HG02943 (cell line): ENCODE results near the gene TNS2.

Experiments used
- ATAC-seq: cut with Tn5 transposase; IDR thresholded peaks from one replicate; pipeline ENCODE4 v1.9.1; 2021; ENCODE audit warnings: mild to moderate bottlenecking, low read depth, moderate library complexity; ENCODE audit not compliant: unreplicated experiment

The TNS2 gene

DNA sequence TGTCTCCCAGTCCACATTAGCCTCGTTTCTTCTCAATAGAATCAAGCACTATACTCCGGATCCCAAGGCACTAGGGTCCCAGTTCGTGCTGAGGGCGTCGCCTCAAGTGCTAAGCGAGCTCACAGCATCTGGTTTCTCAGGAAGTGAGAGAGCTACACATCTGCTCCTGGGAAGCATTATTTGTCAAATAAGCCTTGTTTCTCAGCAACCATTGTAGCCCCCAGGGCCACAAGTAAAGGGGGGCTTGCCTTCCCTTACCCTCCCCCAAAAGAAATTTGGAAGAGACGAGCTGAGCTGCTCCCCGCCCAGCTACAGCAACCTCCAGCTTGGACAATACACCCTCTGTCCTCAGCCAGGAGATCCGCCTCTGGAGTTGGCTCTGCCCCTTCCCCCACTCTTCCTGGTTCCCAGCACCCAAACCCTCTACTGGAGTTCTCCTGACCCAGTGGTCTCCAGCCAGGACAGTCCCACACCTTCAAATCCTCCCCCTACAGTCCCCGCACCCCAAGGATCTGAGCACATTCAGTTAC, 5.7 kb upstream of the TNS2 start:
- ATAC-seq, result no peak

DNA sequence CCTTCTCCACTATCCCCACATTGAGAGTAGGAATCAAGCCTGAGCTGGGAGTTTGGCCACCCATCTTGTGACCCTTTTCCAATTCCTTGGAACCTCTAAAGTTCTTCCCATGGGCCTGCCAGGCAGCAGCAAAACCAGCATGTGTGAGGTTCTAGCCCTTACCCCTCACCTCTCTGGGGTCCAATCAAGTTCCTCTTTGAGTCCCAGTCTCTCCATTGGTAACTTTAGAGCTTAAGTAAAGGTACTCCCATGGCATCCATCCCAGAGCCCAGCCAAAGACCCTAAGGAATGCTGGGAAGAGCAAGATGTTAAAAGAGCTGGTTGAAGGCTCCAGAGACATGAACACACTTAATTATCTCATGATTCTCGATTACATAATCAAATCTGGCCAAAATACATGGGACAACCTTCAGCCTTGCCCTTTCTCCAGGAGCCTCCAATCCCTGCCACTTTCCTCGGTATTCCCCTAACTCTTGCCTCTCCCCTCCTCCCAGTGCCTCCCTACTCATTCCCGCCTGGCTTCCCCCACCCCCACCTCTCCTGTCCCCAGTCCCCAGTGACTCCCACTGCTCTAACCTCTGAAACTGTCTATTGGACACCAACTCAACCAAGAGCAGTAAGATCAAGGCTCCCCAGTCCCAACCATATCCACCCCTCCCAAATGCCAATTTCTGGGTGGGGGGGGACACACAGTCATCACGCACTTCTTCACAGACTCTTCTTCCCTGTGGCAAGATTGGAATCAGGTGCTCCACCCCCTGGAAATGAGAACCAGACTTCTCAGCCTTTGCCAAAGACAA, 4.8 kb upstream of the TNS2 start:
- ATAC-seq, result no peak

DNA sequence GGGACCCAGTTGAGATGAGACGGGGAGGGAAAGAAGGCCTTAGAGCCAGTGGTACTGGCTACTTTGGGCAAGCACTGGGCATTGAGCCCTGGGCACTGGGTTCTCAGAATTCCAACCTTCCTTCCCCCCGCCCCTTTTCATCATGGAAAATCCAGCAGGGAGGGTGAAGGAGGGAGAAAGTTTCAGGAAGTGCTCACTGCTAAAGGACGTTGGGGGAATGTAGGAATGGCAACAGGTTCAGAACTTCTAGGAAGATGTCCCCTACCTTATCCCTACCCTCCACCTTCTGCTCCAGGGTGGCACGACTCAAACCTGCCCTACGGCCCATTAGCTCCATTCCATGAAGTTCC, 4.2 kb upstream of the TNS2 start:
- no peak for ATAC-seq

DNA sequence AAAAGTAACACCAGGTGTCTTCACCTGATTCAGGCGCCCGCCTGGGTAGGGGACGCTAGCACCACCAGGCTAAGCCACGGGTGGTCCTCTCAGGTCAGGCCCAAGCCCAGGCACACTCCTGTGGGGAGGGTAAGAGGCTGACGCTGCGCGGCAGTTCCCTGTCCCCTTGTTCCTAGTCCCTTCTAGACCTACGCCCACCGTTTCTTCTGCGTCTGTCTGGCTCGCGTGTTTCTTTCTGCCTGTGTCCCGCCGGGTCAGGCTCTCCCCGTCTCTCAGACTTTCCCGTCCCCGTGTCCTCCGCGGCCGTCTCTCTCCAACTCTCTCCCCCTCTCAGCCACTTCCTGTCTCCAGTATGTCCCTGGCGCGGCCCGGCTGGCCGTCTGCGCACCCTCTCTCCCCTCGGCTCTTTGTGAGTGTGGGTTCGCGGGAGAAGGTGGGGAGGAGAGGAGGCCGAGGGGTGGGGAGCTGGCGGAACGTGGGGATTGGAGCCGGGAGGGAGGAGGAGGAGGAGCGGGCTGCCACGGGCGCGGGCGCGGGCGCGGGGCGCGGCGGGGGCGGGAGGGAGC, 3.1 kb upstream of the TNS2 start:
- ATAC-seq, result peak; percentile 20

DNA sequence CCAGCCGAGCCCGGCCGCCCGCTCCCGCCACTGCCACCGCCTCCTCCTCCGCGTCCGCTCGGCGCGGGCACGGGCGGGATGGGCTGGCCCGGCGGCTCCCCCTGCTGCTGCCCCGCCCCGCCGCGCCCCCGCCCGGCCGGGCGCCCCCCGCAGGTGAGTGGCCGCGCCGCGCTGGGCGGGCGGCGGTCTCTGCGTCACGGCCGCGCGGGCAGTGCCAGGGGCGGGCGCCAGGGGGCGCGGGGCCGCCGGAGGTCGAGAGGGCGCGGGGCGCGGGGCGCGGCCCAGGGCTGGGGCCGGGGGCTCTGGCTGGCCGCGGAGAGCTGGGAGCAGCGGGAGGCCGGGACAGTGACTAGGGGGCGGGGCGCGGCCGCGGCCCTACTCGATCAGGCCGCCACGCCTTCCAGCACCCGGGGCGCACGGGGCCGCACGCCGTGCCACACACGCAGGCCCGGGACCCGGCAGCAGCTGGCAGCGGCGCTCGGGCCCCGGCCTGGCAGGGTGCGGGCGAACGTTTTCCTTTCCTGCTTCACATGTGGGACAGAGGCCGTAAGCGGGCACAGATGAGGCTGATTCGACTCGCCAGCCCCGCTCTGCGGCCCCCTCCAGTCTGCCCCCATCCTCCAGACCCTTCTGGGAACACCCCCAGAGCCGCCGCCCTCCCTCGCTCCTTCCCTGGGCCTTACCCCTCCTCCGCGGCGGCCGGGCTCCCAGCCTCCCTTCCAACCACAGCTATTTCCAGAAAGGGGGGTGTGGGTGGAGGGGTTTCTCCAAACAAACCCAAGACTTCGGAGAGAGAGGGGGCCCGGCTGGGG, 2.4 kb upstream of the TNS2 start:
- peak; percentile 62 for ATAC-seq

DNA sequence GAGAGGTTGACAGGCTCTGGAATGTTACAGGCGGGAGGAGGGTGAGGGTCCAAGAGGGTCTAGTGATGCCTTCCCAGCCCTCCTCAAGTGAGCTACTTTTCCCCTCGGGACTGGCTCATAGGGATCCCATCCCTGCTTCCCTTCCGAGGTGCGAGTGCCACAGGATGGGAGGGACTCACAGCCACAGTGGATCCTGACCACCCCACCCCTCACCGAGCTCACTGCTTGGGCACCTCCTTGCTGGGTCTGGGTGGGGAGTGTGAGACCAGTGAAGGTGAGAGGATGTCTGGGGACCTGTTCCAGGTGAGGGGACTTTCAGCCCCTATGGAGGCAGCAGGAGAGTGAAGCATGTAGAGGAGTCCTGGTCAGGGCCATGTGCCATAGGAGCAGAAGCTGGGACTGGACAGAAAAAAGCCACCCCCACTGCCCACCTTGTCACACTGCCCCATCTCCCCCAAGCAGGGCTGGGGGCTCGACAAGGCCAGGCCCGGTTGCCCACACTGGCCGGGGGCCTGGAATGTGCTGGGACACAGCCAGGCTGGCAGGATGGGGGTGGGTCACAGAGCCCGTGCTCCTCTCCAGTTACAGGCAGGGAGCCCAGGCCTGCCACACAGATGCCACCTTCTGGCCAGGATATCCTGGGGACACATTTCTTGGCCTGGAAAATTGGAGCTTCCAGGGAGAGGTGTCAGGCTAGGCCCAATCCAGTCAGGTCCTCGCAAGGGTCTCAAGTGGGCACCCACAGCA, 1.7 kb upstream of the TNS2 start:
- no peak for ATAC-seq

DNA sequence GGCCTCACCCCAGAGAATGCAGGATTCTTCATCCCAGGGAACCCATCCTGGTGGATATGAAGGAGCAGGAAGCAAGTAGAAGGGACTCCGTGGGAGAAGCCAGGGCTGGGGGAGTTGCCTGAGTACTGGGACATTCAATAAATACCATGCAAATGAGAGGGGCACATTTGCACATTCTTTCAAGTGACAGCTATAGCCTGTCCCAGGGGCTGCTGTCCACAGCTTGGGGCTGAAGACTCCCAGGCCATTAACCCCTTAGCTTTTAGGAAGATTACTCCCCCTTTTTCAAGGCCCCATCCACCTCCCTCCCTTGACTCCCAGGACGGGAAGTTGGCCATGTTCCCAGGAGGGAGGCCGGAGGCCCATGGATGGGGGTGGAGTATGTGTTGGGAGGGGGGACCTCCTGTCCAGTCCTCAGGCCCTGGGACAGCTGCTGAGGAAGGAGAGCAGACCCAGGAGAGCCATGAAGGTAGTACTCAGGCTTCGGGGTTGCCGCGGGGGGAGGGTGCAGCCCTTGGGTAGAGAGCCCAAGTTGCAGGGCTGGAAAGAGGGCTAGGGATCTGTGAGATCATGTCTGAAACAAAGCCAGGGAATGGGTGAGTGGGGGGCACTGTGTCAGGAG, 974 bp upstream of the TNS2 start:
- no peak for ATAC-seq

DNA sequence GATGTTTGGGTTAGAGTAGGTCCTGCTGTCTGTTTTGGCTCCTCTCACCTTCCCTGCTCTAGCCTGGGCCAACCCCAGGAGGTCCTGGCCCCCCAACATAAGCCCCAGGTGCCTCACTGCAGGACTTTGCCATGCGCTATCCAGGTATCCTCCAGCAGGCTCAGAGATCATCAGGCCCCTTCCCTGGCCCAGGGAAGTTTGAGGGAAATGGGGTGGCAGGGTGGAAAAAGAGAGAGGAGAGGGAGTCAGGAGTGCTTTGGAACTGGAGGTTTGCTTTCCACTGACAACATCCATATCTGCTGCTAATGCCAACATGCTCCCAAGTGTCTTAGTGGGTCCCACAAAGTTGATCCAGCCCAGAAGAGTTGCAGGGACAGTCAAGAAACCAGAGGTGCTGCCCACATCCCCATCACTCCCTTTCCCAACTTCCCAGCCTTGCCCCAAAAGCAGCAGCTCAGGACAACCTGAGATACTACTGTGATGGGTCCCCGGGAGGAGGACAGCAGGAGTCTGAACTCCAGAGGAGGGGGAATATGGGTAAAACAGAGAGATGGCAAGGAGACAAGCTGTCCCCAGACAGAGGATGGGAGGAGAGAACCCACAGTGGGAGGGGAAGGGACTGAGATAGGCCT, 677 bp downstream of the TNS2 start:
- no peak for ATAC-seq

DNA sequence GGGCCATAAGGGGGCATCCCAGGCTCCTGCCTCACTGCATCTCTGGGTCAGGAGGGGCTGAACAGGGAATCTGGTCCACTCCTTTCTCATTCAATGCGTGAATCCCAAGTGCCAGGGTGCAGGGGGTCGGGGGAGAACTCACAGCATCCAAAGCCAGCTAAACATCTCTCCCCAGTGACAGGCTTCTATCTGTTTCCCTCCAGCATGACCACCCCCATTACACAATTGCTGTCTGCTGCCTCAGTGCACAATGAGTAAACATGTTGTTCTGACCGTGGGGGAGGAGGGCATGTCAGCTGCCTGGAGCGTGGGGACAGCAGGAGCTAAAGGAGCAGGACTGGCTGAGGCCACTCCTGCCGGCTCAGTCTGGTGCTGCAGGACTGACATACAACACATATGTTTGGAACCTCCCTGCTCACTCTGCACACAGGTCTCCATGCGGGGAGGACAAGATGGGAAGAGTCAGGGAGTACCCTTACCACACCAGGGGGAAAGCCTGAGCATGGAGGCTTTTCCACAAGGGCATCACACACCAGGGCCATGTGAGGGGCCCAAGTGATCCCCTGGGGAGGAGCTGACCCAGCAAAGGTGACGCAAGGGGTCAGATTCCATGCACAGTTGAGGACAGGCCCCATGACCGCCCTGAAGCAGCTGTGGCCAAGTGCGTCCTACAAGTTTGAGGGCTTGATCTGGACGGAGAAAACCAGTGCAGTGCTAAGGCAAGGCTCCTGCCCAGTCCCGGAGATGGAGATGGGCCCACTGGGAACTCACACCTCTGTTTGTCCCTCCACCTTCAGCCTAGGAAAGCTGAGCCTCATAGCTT, 1.4 kb downstream of the TNS2 start:
- no peak for ATAC-seq

DNA sequence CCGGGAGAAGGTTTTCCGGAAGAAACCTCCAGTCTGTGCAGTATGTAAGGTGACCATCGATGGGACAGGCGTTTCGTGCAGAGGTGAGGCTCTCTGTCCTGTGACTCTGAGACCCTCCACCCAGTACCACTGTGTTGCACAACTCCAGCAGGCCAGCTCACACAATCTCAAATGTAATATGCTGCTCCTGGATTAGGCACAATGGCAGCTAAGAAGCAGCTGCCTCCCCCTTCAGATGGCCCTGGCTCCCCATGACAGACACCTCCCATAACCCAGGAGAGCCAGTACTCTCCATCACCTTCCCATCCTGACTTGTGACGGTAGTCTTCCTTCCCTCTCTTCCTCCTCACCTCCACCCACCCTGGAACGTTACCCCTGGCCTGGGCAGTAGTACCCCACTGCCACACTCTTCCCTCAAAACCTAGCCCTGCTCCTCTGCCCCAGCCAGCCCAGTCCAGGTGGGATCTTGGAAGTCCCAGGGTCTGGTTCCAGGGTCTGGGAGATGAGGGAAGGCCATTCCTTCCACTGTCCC, 2.1 kb downstream of the TNS2 start:
- ATAC-seq, result no peak

DNA sequence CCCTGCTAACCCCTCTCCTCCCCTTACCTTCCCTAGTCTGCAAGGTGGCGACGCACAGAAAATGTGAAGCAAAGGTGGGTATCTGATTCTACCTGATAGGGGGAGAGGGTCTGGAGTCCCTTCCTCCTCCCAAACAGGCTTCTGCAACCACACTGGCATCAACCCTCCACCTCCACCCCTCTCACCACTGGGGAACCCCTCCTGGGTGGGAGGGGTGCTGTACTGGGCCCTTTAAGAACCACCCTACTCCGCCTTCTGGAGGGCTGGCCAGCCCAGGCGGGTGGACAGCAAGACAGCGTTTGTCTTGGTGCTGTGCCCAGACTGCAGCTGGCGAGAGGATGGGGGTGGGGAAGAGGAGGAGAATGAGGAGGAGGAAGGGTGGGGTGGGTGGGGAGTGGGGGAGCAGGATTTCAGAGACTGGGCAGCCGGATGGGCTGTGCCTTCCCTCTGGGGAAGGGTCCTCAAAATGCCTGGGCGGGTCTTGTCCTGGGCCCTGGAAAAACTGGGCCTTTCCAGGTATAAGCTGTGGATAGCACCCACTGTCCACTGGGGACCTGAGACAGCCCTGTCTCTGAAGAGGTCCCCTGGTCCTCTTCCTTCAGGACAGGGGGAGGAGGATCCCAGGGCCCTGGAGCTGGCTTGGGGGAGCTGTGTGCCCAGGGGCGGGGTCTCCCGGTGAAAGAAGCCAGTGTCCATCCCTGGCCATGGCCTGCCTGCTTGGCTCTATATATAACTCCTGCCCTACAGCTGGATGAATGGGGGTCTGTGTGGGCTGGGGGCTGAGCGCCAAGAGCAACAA, 2.8 kb downstream of the TNS2 start:
- ATAC-seq, result no peak

DNA sequence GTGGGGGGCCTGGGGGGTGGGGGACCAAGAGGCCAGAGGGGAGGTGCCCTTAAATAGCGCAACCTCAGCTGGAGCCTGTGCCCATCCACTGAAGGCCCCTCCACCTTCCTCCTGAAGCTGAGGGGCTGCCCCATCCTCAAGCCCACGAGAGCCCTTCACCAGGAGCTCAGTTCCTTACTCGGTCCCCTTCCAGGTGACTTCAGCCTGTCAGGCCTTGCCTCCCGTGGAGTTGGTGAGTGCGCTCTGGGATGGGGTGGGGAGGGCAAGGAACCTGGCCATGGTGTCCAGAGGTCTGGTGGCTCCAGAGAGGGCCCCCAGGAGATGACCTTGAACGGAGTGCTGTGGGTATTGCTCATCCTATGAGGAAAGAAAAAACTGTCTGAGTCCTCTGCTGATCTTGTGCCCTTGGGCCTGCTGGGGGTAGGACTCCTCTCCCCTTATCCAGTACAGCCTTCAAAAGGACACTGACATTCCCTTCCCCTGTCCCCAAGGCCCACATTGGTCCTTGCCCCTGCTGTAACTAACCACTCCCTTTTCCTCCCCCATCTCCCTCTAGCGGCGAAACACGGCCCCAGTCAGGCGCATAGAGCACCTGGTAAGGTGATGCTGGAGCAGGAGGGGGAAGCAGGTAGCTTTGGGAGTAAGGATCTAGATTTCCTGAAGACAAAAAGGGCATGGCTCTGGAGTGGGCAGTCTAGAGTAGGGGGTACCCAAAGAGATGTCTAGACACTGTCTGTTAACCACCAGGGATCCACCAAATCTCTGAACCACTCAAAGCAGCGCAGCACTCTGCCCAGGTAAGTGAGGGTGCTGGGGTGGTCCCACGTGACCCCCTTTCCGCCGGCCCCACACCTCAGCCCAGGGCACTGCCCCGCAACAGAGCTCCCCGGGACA, 3.6 kb downstream of the TNS2 start:
- ATAC-seq, result no peak

DNA sequence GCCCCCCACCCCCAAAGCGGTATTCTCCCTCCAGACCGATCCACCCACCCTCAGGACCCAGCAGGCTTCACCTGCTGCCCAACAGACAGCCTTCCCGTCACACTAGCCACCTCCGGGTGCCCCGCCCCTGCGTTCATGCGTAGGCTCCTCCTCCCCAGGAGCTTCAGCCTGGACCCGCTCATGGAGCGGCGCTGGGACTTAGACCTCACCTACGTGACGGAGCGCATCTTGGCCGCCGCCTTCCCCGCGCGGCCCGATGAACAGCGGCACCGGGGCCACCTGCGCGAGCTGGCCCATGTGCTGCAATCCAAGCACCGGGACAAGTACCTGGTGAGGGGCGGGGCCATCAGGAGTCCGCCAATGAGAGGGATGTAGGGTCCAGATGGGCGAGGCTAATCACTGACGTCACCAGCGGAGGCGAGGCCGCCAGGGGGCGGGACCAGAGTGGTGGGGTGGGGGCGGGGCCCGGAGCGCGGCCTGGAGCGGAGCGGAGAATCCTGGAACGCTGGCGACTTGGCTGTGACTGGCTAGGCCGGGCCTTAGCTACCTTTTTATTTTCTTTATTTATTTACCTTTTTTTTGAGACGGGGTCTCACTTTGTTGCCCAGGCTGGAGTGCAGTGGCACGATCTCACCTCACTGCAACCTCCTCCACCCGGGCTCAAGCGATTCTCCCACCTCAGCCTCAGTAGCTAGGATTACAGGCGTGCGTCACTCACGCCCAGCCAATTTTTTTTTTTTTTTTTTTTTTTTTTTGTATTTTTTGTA, 4.4 kb downstream of the TNS2 start:
- peak; percentile 84 for ATAC-seq

DNA sequence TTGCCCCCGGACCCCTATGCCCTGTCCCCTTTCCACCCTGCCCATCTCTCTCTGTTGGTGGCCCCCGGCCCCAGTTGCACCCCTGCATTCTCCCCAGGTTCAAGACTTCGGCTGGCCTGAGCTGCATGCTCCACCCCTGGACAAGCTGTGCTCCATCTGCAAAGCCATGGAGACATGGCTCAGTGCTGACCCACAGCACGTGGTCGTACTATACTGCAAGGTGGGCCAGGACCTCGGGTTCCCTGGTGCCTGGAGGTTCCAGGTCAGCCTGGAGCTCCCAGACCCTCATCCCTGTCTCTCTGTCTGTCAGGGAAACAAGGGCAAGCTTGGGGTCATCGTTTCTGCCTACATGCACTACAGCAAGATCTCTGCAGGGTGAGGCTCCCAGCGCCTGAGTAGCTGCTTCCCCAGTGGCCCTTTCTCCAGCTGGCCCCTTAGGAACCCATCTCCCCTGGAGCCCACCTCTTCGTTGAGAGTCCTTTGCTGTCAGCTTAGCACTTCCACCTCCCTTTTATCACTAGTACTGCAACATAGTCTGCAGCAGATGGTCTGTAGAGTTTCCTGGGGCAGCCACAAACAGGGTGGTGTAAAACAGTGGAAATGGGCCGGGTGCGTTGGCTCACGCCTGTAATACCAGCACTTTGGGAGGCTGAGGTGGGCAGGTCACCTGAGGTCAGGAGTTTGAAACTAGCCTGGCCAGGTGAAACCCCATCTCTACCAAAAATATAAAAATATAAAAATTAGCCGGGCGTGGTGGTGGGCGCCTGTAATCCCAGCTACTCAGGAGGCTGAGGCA, 5.8 kb downstream of the TNS2 start:
- no peak for ATAC-seq

DNA sequence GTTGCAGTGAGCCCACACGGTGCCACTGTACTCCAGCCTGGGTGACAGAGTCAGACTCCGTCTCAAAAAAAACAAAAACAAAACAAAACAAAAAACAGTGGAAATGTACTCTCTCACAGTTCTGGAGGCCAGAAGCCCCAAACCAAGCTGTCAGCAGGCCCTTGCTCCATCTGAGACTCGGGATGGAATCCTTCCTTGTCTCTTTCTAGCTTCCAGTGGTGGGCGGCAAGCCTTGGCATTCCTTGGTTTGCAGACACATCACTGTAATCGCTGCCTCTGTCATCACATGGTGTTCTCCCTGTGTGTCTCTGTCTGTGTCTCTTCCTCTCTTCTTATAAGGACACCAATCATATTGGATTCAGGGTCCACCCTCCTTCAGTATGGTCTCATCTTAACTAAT, 6.4 kb downstream of the TNS2 start:
- ATAC-seq, result no peak
